Thoracic aorta (tissue), 2 donors: ENCODE data around the gene RAVER1. TPM values are rescaled to one million over a fixed set of nuclear protein-coding genes. Genes with fewer than 3 reads are reported as not detected.

Experiments used
- ATAC-seq: fragments of 150-250 bp; one replicate; pipeline ENCODE4 v1.8.0; 2017; ENCODE audit warnings: low read depth; ENCODE audit not compliant: insufficient number of reproducible peaks, low FRiP score
- DNase-seq: peaks from one replicate; pipeline ENCODE4 v3.0.0-alpha.2; 2020; ENCODE audit warnings: low spot score
- H3K27ac ChIP-seq, 2 donors: fragments of 200-600 bp; sonication (generic); 1 replicate in 1 of 2; 2 replicates in 1 of 2; pipeline ENCODE4 v1.5.1; 2016; ENCODE audit warnings: mild to moderate bottlenecking in 2 of 2, moderate library complexity in 2 of 2
- H3K27me3 ChIP-seq: fragments of 200-600 bp; sonication (generic); replicated peaks from 2 replicates; pipeline ENCODE4 v1.6.0; 2016; ENCODE audit warnings: mild to moderate bottlenecking; ENCODE audit not compliant: insufficient read depth
- H3K36me3 ChIP-seq: fragments of 200-600 bp; sonication (generic); one replicate; pipeline ENCODE4 v1.5.1; 2016
- H3K4me1 ChIP-seq, 2 donors: fragments of 200-600 bp; sonication (generic); 1 replicate in 1 of 2; 2 replicates in 1 of 2; pipeline versions ENCODE4 v1.5.1 to v1.6.0; 2016; ENCODE audit warnings: low read depth in 2 of 2, mild to moderate bottlenecking in 1 of 2; ENCODE audit not compliant: control insufficient read depth in 1 of 2
- H3K4me3 ChIP-seq: fragments of 200-600 bp; sonication (generic); 2 replicates; pipeline ENCODE4 v1.5.1; 2016; ENCODE audit warnings: mild to moderate bottlenecking
- H3K9me3 ChIP-seq: fragments of 200-600 bp; sonication (generic); 2 replicates; pipeline ENCODE4 v1.5.1; 2016
- total RNA-seq, 2 donors: library from RNA; depleted of rRNA; stranded (reverse); fragments of >200 nt; gene quantifications; one replicate each; pipeline versions ENCODE4 v1.1.0 to v1.2.3, GENCODE V29; 2016
- TF ChIP-seq, protein P1 (sequence below): fragments of 200-600 bp; sonication (generic); IDR thresholded peaks from one replicate; pipeline ENCODE4 v1.5.1; 2019; ENCODE audit warnings: antibody characterized with exemption

Gene RAVER1
- total RNA-seq, 2 donors from 2014 or later, result 31.8 to 33.4 TPM

DNA sequence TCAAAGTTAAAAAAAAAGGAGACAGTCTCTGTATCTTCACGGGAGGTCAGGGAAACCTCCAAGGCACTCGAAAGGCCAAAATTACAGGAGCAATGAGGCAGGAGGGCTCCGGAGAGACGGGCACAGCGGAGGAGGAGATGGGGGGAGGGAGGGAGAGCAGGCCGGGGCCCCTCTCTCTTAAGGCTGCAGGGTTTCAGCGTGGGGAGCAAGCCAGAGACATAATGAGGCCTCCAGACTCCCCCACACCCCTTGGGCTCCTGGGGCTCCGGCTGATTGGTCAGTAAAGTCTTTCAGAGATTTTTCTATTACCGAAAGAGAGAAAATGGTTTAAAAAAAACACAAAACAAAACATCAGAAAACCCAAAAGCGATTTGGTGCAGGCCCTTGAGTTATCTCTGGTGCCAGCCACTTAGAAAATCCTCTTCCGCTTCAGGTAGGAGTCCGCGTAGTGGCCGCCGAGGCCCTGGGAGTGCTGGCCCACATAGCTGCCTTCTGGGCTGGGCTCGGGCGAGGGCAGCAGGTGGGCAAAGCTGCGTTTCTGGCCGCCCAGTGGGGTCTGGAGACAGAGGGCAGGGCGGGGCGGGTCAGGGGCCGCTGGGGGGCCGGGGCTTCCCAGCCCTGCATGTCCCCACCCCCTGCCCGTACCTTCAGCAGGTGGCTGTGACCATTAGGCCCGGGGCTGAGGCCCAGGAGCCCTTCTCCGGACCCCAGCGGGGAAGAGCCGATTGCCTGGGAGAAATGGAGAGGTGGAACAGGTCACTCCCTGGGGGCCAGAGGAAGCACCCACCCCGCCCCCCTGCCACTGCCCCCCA, 16.1 kb downstream of the RAVER1 start:
- TF ChIP-seq, protein P1, sequence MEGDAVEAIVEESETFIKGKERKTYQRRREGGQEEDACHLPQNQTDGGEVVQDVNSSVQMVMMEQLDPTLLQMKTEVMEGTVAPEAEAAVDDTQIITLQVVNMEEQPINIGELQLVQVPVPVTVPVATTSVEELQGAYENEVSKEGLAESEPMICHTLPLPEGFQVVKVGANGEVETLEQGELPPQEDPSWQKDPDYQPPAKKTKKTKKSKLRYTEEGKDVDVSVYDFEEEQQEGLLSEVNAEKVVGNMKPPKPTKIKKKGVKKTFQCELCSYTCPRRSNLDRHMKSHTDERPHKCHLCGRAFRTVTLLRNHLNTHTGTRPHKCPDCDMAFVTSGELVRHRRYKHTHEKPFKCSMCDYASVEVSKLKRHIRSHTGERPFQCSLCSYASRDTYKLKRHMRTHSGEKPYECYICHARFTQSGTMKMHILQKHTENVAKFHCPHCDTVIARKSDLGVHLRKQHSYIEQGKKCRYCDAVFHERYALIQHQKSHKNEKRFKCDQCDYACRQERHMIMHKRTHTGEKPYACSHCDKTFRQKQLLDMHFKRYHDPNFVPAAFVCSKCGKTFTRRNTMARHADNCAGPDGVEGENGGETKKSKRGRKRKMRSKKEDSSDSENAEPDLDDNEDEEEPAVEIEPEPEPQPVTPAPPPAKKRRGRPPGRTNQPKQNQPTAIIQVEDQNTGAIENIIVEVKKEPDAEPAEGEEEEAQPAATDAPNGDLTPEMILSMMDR, result no peak
- ATAC-seq, result no peak
- no peak overlapping the region for H3K27ac ChIP-seq
- no peaks in the 10 kb centered on the region for H3K27me3 ChIP-seq
- H3K4me1 ChIP-seq, result peaks cover 4 to 10% of the 10 kb centered on the region in 2 donors
- H3K9me3 ChIP-seq, result no peaks in the 10 kb centered on the region
- DNase-seq, result no peak
- no peak overlapping the region for H3K4me3 ChIP-seq
- peaks cover 35% of the 10 kb centered on the region for H3K36me3 ChIP-seq

- H3K27ac ChIP-seq, result peak overlapping the region in 1 of 2 donors; percentile 17
- ATAC-seq, result no peak
- no peak for DNase-seq
Observed at GRCh38 chr19:10316229-10317044, 16.9 kb downstream of the RAVER1 start.

GRCh38 chr19:10315335-10316214, 17.8 kb downstream of the RAVER1 start, which contains the start of gene FDX2:
FDX2 (minus strand) TSS chr19:10316015; CDS start chr19:10315996, 19 bp downstream.
- H3K36me3 ChIP-seq, result peaks cover 23% of the 10 kb centered on the region
- no peaks in the 10 kb centered on the region for H3K9me3 ChIP-seq
- DNase-seq, result peak; percentile 54
- peak within 1 kb of the TSS; percentile 96 for H3K4me3 ChIP-seq
- TF ChIP-seq, protein P1, result no peak
- H3K27me3 ChIP-seq, result no peaks in the 10 kb centered on the region
- peak; percentile 68 for ATAC-seq
- peak within 1 kb of the TSS; percentile 17 to 33 for H3K27ac ChIP-seq
- peaks cover 4 to 10% of the 10 kb centered on the region in 2 donors for H3K4me1 ChIP-seq

More at GRCh38 chr19:10316229-10317044, 16.9 kb downstream of the RAVER1 start:
- Histone ChIP-seq H3K4me1 (peaks cover 4 to 10% of the 10 kb centered on the region in 2 donors), H3K9me3 (no peaks in the 10 kb centered on the region), H3K4me3 (peak overlapping the region; percentile 96), H3K27me3 (no peaks in the 10 kb centered on the region), H3K36me3 (peaks cover 28% of the 10 kb centered on the region)
- TF ChIP-seq, protein P1, result no peak

DNA sequence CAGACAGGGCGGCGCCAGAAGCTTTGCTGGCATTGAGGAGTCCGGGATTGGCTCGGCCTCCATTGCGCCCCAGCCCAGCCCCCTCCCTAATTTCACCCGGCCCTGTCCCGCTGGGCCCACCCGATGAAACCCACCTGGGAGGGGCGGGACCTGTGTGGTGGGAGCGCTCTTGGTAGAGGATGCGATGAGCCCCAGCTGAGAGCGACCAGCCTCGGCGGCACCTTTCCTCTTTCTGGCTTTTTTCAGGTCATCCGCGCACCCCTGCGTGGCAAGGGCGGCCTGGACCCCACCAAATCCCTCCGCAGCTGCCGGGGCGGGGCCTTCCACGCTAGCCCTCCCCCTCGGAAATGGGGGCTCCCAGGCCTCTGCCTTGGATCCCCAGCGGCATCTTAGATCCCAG, 23.9 kb downstream of the RAVER1 start, which contains the start of gene ZGLP1:
TSS of gene ZGLP1 (minus strand) at position 393 of the 400 bp plus-strand sequence.
- DNase-seq (no peak), ATAC-seq (no peak)
- H3K27me3 ChIP-seq, result no peaks in the 10 kb centered on the region
- H3K4me3 ChIP-seq, result no peak within 1 kb of the TSS
- H3K36me3 ChIP-seq, result peaks cover 8% of the 10 kb centered on the region
- H3K4me1 ChIP-seq, result no peaks in the 10 kb centered on the region
- TF ChIP-seq, protein P1, result no peak
- no peak within 1 kb of the TSS for H3K27ac ChIP-seq
- H3K9me3 ChIP-seq, result no peaks in the 10 kb centered on the region
